ENCODE data around the gene FECH.

FECH gene, protein sequence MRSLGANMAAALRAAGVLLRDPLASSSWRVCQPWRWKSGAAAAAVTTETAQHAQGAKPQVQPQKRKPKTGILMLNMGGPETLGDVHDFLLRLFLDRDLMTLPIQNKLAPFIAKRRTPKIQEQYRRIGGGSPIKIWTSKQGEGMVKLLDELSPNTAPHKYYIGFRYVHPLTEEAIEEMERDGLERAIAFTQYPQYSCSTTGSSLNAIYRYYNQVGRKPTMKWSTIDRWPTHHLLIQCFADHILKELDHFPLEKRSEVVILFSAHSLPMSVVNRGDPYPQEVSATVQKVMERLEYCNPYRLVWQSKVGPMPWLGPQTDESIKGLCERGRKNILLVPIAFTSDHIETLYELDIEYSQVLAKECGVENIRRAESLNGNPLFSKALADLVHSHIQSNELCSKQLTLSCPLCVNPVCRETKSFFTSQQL

DNA sequence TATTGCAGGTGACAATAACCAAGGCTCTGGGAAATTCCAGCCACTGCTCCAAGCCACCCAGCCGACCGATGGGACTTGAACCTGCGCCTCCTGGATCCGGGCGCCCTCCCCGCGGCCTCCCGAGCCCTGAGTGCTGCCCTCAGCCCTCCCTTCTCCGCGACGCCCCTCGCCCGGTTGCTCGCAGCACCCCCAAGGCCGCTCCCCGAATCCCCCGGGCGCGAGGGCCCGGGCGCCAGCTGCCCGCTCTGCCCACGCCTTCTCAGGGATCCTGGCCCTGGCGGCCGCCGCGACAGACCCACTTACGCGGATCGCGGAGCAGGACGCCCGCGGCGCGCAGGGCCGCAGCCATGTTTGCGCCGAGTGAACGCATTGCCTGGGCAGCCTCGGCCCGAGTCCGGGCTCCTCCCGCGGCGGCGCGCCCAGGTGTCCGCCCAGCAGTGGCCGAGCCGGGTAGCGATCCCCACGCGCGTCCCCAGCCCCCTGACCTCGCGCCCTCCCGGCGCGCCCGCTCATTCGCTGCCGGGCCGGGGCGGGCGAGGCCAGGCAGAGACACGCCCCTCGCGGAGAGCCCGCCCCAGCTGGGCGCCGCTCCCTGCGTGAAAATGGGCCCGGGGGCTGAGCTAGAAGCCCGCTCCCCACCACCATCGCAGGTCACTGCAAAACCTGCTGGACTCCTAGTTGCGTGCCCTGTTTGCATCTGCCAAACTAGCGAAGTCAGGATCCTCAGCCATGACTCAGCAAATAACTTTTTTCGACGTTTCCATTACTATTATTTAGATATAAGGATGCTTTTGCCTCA, at the start of gene FECH:
Gene FECH, minus strand, starts transcription at position 452 of the 799 bp plus-strand sequence. Its CDS starts 82 bp downstream, at position 370.
- TF ChIP-seq GATA2 (IDR thresholded peaks at IDR 0.05; ENCODE audit: low read depth, low read length) (no peak), GATA3 (IDR thresholded peaks at IDR 0.05; ENCODE audit: low read depth, low read length) (no peak)

DNA sequence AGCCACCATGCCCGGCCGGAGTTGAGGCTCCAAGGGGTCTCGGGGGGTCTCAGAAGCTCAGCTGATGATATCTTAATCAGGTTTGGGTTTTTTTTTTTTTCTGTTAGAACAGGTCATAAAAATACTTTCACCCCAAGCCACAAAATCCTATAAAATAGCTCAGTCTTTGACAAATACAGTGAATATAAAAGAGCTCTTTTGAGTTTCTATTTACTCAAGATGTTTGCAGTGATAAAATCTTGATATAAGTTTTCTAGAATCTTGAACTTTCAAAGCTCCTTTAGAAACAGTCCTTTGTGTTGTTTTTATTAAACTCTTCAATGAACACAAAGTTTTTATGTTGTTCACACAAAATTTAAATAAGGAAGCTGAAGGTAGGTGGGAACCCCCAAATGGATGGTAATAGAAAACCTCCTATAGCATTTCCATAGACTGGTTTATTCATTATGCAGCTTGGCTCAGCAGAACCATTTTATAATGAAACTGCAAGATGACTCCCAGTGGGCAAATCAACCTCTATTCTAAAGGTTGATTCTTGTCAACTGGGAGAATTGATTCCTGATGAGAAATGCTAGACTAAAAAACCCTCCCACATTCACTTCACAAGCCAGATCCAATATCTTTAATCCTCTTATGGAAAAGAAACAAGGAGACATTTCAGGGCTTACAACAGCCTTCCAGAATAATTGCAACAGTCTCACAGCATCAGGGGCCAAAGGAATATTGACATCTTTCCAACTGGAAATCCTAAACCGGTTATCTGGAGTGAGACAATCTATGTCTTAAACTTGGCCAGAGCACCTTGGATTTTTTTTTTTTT, 48.7 kb upstream of the FECH start:
- no peak for TF ChIP-seq GATA3 (IDR thresholded peaks at IDR 0.05; ENCODE audit: low read depth, low read length)
- TF ChIP-seq GATA2 (IDR thresholded peaks at IDR 0.05; ENCODE audit: low read depth, low read length) = no peak

DNA sequence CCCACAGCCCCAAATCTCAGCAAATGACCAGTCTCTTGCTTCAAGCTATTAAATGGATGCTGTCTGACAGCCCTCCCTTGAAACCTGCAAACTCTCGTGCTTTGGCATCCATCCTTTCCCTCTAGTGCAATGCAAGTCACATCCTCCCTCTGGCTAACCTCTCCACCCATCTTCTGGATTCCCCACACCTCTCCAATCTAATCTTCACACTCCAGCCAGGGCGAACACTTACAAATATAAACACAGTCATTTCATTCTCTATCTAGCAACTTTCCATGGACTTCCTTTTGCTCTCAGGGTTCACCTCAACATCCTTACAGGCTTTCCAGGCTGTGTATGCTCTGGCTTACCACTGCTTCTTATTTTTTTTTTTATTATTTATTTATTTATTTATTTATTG, 45.2 kb upstream of the FECH start:
- TF ChIP-seq GATA3 (IDR thresholded peaks at IDR 0.05; ENCODE audit: low read depth, low read length) (no peak), GATA2 (IDR thresholded peaks at IDR 0.05; ENCODE audit: low read depth, low read length) (no peak)

DNA sequence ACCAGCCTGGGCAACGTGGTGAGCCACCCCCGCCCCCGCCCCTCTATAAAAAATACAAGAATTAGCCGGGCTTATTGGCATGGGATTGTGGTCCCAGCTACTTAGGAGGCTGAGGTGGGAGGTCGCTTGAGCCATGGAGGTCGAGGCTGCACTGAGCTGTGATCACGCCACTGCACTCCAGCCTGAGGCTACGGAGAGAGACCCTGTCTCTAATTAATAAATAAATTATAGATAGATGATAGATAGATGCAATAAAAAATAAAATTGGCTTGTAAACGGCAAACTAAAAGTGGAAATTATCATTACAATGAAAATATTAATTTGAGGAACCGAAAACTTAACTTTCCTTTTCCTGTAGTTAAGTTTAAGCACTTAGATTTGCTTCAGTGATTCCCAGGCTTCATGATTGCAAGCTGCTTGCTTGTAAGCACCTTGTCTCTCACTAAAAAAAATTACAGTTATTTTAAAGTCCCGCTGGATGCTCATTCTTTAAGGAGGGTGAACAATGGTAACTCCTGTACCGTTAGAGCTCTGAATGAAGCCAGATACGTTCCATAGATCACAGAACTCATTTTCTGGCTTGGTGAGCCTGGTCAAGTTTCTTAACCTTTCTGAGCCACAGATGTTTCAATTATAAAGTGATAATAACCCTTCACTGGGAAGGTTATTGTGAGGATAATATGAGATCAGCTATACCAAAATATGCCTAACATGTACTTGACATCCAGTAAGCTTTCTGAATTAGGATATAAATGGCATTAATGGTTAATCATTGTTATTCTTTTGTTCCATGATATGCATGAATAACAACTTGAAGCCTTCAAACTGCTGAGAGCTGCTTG, 44.5 kb upstream of the FECH start:
- TF ChIP-seq GATA3 (IDR thresholded peaks at IDR 0.05; ENCODE audit: low read depth, low read length) = no peak

DNA sequence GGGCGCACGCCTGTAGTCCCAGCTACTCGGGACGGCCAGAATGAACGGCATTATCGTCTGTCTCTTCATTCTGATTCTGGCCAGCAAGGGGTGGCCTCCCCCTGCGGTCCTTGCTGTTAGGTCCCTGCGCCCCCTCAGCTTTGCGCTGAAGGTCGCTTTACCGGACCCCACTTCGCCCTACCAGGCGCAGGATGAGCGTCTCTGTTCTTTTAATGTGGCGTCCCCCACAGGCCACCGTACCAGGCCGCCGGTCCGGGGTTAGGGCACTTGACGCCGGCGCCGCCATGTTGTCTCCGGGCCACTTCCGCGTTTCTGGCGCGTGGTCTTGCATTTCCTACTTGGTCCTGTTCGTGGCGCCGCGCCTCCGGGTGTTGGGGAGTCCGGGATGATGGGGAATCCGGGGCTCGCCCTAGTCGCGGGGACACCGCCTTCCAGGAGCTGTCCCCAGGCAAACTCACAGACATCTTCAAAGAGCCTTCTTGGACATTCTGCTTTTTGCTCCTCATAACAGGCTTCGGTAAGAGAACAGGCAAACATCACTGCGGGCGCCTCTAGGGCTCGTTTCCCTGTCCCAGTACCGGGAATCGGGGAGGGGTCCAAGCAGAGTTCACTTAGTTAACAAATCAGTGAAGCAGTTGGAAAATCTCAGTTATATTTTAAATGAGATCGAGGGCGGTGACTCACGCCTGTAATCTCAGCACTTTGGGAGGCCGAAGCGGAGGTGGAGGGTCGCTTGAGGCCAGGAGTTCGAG, 43.7 kb upstream of the FECH start:
- TF ChIP-seq GATA3 (IDR thresholded peaks at IDR 0.05; ENCODE audit: low read depth, low read length) = no peak
- TF ChIP-seq GATA2 (IDR thresholded peaks at IDR 0.05; ENCODE audit: low read depth, low read length) = no peak

DNA sequence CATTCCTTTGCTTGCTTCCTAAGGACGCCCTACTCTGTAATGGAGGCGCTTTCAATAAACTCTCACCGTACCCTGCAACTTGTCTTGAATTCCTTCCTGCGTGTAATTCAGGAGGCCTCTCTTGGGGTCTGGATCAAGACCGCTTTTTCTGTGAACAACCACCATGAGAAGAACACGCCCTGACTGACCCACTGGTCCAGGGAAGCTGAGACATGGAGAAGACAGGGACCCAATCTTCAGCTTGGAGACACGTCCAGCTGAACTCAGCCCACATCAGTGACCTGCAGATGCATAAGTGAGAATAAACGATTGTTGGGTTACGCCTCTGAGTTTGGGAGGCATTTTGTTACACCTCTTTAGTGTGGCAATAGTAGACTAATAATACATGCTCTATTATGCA, 42.9 kb upstream of the FECH start:
- TF ChIP-seq GATA2 (IDR thresholded peaks at IDR 0.05; ENCODE audit: low read depth, low read length) (no peak), GATA3 (IDR thresholded peaks at IDR 0.05; ENCODE audit: low read depth, low read length) (no peak)

DNA sequence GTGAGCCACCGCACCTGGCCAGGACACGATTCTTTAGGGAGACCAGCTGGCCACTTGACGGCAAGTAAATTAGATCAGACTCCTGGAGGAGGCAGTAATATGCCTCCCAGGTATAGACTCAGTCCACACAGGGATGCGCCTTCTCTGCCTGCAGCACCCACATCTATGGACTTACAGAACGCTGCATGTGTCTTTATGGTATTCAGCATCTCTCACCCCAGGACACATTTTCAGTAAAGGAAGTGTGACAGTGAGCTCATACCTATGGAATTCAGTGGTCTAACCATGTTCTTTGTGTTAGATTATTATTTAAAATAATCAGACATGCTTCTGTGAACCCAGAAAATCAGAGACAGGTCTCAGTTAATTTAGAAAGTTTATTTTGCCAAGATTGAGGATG, 41.0 kb upstream of the FECH start:
- TF ChIP-seq GATA3 (IDR thresholded peaks at IDR 0.05; ENCODE audit: low read depth, low read length) (no peak), GATA2 (IDR thresholded peaks at IDR 0.05; ENCODE audit: low read depth, low read length) (no peak)

DNA sequence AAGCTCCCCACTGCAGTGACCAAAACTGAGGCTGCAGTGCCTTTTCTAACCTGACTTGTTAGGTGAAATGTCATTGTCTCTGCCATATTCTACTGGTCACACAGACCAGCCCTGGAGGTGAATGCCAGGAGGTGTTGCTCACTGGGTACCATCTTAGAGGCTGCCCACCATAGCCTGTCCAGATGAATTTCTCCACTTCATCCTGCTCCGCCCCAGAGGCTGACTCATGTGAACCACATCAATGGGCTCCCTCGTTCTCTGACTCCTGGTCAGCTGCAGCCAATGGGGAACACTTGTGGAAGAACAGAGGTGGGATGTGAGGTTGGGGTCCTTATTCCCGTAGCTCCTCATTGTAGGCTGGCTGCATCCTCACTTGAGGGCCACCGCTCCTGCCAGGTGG, 38.5 kb upstream of the FECH start:
- TF ChIP-seq GATA2 (IDR thresholded peaks at IDR 0.05; ENCODE audit: low read depth, low read length) = no peak
- TF ChIP-seq GATA3 (IDR thresholded peaks at IDR 0.05; ENCODE audit: low read depth, low read length) = no peak

DNA sequence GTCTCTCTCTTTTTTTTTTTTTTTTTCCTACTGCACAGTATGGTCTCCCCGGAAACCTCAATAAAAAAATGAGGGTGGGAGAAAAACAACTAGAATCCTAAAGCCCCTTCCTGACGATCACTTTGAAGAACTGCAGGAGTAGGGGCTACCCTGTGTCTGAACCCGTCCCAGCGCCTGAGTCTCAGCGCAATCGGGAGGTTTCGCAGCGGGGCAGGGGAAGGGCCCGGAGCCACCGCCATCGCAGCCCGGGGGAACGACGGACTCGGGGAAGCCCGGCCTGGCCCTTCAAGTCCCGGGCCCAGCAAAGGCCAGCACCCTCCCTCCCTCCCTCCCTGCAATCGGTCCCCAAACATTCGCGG, 34.7 kb upstream of the FECH start:
- TF ChIP-seq GATA2 (IDR thresholded peaks at IDR 0.05; ENCODE audit: low read depth, low read length) = no peak
- TF ChIP-seq GATA3 (IDR thresholded peaks at IDR 0.05; ENCODE audit: low read depth, low read length) = no peak

DNA sequence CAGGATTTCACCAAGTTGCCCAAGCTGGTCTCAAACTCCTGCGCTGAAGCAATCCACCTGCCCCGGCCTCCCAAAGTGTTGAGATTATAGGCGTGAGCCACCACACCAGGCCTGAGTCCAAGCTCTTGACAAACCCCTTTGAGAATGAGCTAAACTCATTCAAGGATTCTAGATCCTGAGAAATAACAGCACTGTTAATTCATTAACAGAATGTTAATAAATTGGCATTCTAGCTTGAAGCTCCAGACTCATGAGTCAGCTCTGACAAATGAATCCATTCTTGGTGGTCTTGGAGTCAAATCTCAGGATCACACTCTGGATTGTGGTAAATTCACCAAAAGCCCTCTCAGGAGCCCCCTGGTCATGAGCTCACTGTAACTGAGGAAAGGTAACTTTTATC, 33.4 kb upstream of the FECH start:
- TF ChIP-seq GATA3 (IDR thresholded peaks at IDR 0.05; ENCODE audit: low read depth, low read length) (no peak), GATA2 (IDR thresholded peaks at IDR 0.05; ENCODE audit: low read depth, low read length) (no peak)

DNA sequence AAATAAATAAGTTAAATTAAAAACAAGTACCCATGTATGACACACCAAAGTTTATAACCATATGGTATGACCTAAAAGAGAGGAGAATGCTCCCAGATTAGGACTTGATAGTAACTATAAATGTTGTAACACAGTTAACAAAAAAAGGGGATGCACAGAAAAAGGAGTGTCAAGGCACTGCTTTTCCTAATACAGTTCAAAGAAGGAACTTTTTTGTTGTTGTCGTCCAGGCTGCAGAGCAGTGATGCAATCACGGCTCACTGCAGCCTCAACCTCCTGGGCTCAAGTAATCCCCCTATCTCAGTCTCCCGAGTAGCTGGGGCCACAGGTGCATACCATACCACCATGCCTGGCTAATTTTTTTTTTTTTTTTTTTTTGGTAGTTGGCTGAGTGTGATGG, 32.4 kb upstream of the FECH start:
- TF ChIP-seq GATA2 (IDR thresholded peaks at IDR 0.05; ENCODE audit: low read depth, low read length) (no peak), GATA3 (IDR thresholded peaks at IDR 0.05; ENCODE audit: low read depth, low read length) (no peak)

DNA sequence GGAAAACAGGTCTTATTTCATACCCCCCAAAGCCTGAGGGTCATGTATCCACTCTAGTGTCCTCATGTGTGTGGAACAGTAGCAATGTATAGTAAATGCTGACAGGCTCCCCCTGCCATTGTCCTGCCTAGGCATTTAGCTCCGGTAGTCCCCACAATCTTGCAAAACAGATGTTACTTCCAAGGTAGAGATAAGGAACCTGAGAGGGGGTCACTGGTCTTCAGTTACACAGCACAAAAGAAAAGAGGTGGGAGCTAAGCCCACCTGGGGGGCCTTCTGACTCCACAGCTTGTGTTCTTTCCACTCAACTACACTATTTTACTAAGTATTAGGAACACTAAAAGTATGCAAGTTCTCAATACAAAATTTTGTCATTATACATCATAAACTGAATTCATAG, 17.4 kb upstream of the FECH start:
- no peak for TF ChIP-seq GATA3 (IDR thresholded peaks at IDR 0.05; ENCODE audit: low read depth, low read length)
- no peak for TF ChIP-seq GATA2 (IDR thresholded peaks at IDR 0.05; ENCODE audit: low read depth, low read length)

DNA sequence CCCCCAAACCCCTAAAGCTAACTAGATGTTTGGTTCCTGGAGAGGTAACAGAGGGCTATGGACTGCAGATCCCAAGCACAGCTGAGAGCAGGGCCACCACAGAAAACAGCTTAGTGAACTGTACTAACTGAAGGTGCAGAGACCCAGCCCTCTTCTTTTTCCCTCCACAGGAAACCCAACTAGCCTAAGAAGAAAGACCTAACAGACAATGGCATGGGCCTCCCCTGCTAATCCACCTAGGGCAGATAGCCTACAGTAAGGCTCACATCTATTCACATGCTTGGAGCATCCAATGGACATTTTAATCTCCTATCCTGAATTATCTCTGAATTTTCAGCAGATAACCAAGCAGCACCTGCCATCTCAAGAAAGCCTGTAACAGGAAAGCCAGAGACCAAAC, 8.8 kb upstream of the FECH start:
- TF ChIP-seq GATA2 (IDR thresholded peaks at IDR 0.05; ENCODE audit: low read depth, low read length) (no peak), GATA3 (IDR thresholded peaks at IDR 0.05; ENCODE audit: low read depth, low read length) (no peak)
